Bronchial epithelial cell (primary cell): ENCODE data around the gene ANKRD63. TPM values are rescaled to one million over a fixed set of nuclear protein-coding genes. Genes with fewer than 3 reads are reported as not detected.

Experiments
- DNase-seq: peaks from one replicate; pipeline ENCODE4 v3.0.0-alpha.2; 2010; ENCODE audit warnings: low read depth
- FAIRE-seq: peaks from 2 replicates; lab custom pipeline; 2011; peaks lifted over from hg19 to GRCh38; lab: Jason Lieb, UNC
- H3K27me3 ChIP-seq: 2 replicates; pipeline ENCODE4 v1.5.1; 2011; ENCODE audit warnings: low read length; ENCODE audit not compliant: control insufficient read depth, insufficient read depth
- H3K36me3 ChIP-seq: 2 replicates; pipeline ENCODE4 v1.5.1; 2011; ENCODE audit warnings: low read length; ENCODE audit not compliant: control insufficient read depth, insufficient read depth
- H3K4me3 ChIP-seq: 2 replicates; pipeline ENCODE4 v1.5.1; 2011; ENCODE audit warnings: mild to moderate bottlenecking, low read depth, low read length, control low read depth
- CTCF ChIP-seq: IDR thresholded peaks from 2 replicates; pipeline ENCODE4 v1.5.1; 2011; ENCODE audit warnings: mild to moderate bottlenecking, moderate library complexity, low read length, control low read depth, inconsistent platforms; ENCODE audit not compliant: insufficient read depth, severe bottlenecking
- total RNA-seq: library from RNA; depleted of rRNA; stranded (reverse); fragments of >200 nt; gene quantifications from 2 replicates; pipeline ENCODE4 v1.2.1, GENCODE V29; 2014

The ANKRD63 gene
- total RNA-seq, 1 donor from 2014 or later: not detected

DNA sequence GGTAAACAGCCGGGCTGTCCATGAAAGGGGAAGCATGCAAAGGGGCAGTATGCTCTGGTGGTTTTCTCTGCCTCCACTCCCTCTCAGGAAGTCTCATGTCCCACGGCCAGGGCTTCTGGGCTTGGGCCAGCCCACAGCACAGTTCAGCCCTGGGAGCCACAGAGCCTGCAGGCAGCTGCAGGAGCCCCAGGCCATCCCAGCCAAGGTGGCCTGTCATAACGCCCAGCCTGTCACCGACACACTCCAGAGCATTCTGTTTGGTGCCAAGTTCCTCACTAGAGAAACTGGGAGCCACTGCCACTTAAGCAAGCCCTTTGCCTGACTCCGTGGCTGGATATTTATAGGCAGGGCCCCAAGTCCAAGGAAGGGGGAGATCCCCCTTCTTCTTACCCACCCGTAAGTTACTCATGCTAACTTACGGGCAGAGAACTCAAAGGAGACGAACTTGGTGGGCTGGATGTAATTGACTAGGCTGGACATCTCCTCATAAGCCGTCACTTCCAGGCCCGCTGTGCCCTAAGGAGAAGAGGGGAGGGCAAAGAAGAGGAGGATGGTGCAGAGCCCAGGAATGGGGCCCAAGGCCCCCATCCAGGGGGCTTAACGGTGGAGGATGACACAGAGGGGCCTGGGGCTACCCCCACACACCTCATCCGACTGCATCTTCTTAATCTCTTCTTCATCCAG is 13.2 kb upstream of the ANKRD63 start:
- TF ChIP-seq CTCF: no peak
- H3K27me3 ChIP-seq: peaks cover 8% of the 10 kb centered on the region
- no peak overlapping the region for H3K4me3 ChIP-seq
- no peaks in the 10 kb centered on the region for H3K36me3 ChIP-seq
- FAIRE-seq: no peak
- no peak for DNase-seq

GRCh38 chr15:40295297-40295696 is 12.4 kb upstream of the ANKRD63 start:
- DNase-seq: no peak
- Histone ChIP-seq H3K4me3 (no peak overlapping the region), H3K27me3 (peaks cover 8% of the 10 kb centered on the region), H3K36me3 (no peaks in the 10 kb centered on the region)
- TF ChIP-seq CTCF: no peak
- FAIRE-seq: no peak

DNA sequence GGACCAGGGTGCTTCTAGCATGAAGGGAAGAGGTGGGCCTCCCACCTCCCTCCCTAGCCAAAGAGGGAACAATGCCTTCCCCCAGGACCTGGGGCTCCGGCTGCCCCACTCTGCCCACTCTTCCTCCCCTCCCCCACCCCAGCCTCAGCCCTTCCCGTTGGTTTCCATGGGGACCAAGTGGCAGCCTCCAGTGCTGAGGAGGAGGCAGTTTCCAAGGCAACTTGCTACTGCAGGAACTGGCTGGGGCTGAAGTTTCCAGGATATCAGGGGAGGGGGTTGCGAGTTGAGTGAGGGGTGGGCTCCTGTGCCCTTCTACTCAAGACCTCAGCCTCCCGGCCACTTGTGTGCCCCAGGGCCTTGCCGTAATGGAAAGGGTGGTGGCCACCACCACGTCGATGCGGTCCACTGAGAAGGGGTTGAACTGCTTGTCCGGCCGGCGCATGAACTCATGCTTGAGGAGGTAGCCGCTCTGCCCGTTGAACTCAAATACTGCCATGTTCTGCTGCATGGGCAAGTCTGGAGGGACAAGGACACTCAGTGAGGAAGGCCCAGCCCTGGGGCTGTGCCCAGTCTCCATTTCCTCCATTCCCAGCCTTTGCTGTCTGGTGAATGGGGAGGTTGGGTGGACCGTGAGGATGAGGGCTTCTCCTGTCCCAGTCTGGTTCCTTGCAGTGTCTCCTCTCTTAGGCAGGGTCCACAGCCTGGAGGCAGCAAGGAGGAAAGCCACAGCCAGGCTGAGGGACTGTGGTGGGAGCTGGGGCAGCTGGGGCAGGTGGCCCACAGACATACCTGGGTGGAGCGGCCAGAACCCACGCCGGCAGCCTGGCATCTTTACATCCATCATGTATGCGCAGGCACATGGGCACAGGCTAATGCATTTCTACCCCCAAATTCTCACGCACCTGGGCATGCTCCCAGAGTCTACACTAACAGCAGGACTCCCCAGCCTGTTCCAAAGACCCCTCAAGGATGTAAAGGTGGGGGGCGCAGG is 11.3 kb upstream of the ANKRD63 start:
- FAIRE-seq (no peak), DNase-seq (no peak)
- Histone ChIP-seq H3K4me3 (no peak overlapping the region), H3K27me3 (peaks cover 8% of the 10 kb centered on the region), H3K36me3 (no peaks in the 10 kb centered on the region)
- no peak for TF ChIP-seq CTCF

GRCh38 chr15:40293006-40293405 is 10.1 kb upstream of the ANKRD63 start:
- FAIRE-seq (peak; percentile 18), DNase-seq (no peak)
- no peak for TF ChIP-seq CTCF
- Histone ChIP-seq H3K36me3 (no peaks in the 10 kb centered on the region), H3K27me3 (peaks cover 8% of the 10 kb centered on the region), H3K4me3 (no peak overlapping the region)

GRCh38 chr15:40292246-40292645 is 9.4 kb upstream of the ANKRD63 start:
- Histone ChIP-seq H3K27me3 (peaks cover 8% of the 10 kb centered on the region), H3K36me3 (no peaks in the 10 kb centered on the region), H3K4me3 (no peak overlapping the region)
- FAIRE-seq (peak; percentile 52), DNase-seq (no peak)
- no peak for TF ChIP-seq CTCF
